ENCODE results near the gene GLYATL3. TPM values are rescaled to one million over a fixed set of nuclear protein-coding genes. Genes with fewer than 3 reads are reported as not detected.

Gene GLYATL3
- not detected for total RNA-seq

GRCh38 chr6:49499623-49500022 lies at the start of gene GLYATL3:
Gene GLYATL3 (plus strand): TSS chr6:49499923. CDS start chr6:49511991, 12,068 bp downstream.
- Histone ChIP-seq H3K27ac (no peak within 1 kb of the TSS), H3K4me3 (no peak within 1 kb of the TSS), H3K27me3 (no peaks in the 10 kb centered on the region), H3K9me3 (no peaks in the 10 kb centered on the region), H3K4me1 (no peaks in the 10 kb centered on the region), H3K36me3 (no peaks in the 10 kb centered on the region)
- DNase-seq (no peak), ATAC-seq (no peak)
- no peak for TF ChIP-seq POLR2A (IDR thresholded peaks at IDR 0.05)
- no peak for TF ChIP-seq CTCF (IDR thresholded peaks at IDR 0.05 in 4 of 5, conservative IDR thresholded peaks at IDR 0.05 in 1 of 5)
- in situ Hi-C loops (cut with MboI; ENCODE audit: low sequenced_read_pairs in 4 of 4) = no loop called here
- intact Hi-C loops (cut with DNase I; ENCODE audit: low total_unique reads) = no loop called here

GRCh38 chr6:49453221-49453620 lies 46.5 kb upstream of the GLYATL3 start:
- in situ Hi-C loops (cut with MboI; ENCODE audit: low sequenced_read_pairs in 4 of 4) = no loop called here
- no peak overlapping the region for H3K4me3 ChIP-seq
- H3K36me3 ChIP-seq = peaks cover 0 to 61% of the 10 kb centered on the region in 2 donors
- ATAC-seq (no peak), DNase-seq (no peak)
- H3K27me3 ChIP-seq = no peaks in the 10 kb centered on the region
- intact Hi-C loops (cut with DNase I; ENCODE audit: low total_unique reads) = no loop called here
- TF ChIP-seq POLR2A (IDR thresholded peaks at IDR 0.05) (no peak), CTCF (IDR thresholded peaks at IDR 0.05 in 4 of 5, conservative IDR thresholded peaks at IDR 0.05 in 1 of 5) (peak in 1 of 5 experiments; percentile 20)
- no peaks in the 10 kb centered on the region for H3K9me3 ChIP-seq
- no peak overlapping the region for H3K27ac ChIP-seq
- H3K4me1 ChIP-seq = no peaks in the 10 kb centered on the region

GRCh38 chr6:49454787-49455709 lies 44.7 kb upstream of the GLYATL3 start:
- Histone ChIP-seq H3K36me3 (peaks cover 0 to 53% of the 10 kb centered on the region in 2 donors), H3K4me3 (no peak overlapping the region), H3K27ac (no peak overlapping the region), H3K27me3 (no peaks in the 10 kb centered on the region), H3K9me3 (no peaks in the 10 kb centered on the region), H3K4me1 (no peaks in the 10 kb centered on the region)
- in situ Hi-C loops (cut with MboI; ENCODE audit: low sequenced_read_pairs in 4 of 4) (no loop called here), intact Hi-C loops (cut with DNase I; ENCODE audit: low total_unique reads) (no loop called here)
- DNase-seq = no peak
- no peak for ATAC-seq
- no peak for TF ChIP-seq CTCF (IDR thresholded peaks at IDR 0.05 in 4 of 5, conservative IDR thresholded peaks at IDR 0.05 in 1 of 5)
- TF ChIP-seq POLR2A (IDR thresholded peaks at IDR 0.05) = no peak

- ATAC-seq (no peak), DNase-seq (no peak)
- no peak overlapping the region for H3K4me3 ChIP-seq
- intact Hi-C loops (cut with DNase I; ENCODE audit: low total_unique reads) (no loop called here), in situ Hi-C loops (cut with MboI; ENCODE audit: low sequenced_read_pairs in 4 of 4) (no loop called here)
- H3K27ac ChIP-seq = no peak overlapping the region
- peaks cover 12 to 21% of the 10 kb centered on the region in 2 donors for H3K4me1 ChIP-seq
- no peaks in the 10 kb centered on the region for H3K9me3 ChIP-seq
- no peaks in the 10 kb centered on the region for H3K27me3 ChIP-seq
- TF ChIP-seq POLR2A (IDR thresholded peaks at IDR 0.05) (no peak), CTCF (IDR thresholded peaks at IDR 0.05 in 4 of 5, conservative IDR thresholded peaks at IDR 0.05 in 1 of 5) (no peak)
- peaks cover 0 to 31% of the 10 kb centered on the region in 2 donors for H3K36me3 ChIP-seq
Measured at GRCh38 chr6:49457771-49458170, 42.0 kb upstream of the GLYATL3 start.
